Right lobe of liver (tissue), 6 donors: ENCODE data around the gene ZNF35. TPM values are rescaled to one million over a fixed set of nuclear protein-coding genes. Genes with fewer than 3 reads are reported as not detected.

Experiments
- ATAC-seq, 4 donors: fragments of 200-7000 bp; cut with Tn5 transposase; one replicate each; pipeline ENCODE4 v1.9.1; 2020; ENCODE audit warnings: mild to moderate bottlenecking in 4 of 4, moderate library complexity in 4 of 4
- DNase-seq, 3 donors: peaks; one replicate each; pipeline ENCODE4 v3.0.0-alpha.2; 2020
- H3K27ac ChIP-seq, 3 donors: fragments of 200-600 bp; one replicate each; pipeline ENCODE4 v1.8.0; 2022
- H3K27me3 ChIP-seq, 2 donors: fragments of 200-600 bp; one replicate each; pipeline ENCODE4 v1.8.0; 2022
- H3K36me3 ChIP-seq, 4 donors: fragments of 200-600 bp; sonication (generic) in 1 of 4; one replicate each; pipeline versions ENCODE4 v1.5.1 to v1.8.0; 2017 to 2022; ENCODE audit warnings: control low read depth in 1 of 4
- H3K4me1 ChIP-seq, 4 donors: fragments of 200-600 bp; sonication (generic) in 1 of 4; one replicate each; pipeline versions ENCODE4 v1.5.1 to v1.8.0; 2017 to 2022; ENCODE audit warnings: control low read depth in 1 of 4
- H3K4me3 ChIP-seq, 3 donors: fragments of 200-600 bp; one replicate each; pipeline ENCODE4 v1.8.0; 2022
- H3K9me3 ChIP-seq, 4 donors: fragments of 200-600 bp; sonication (generic) in 1 of 4; one replicate each; pipeline versions ENCODE4 v1.5.1 to v1.8.0; 2017 to 2022; ENCODE audit warnings: control low read depth in 1 of 4
- CTCF ChIP-seq, 4 donors: fragments of 200-600 bp in 3 of 4; fragments of 450-650 bp in 1 of 4; IDR thresholded peaks; one replicate each; pipeline versions ENCODE4 v1.5.1 to v1.8.0; 2016 to 2022; ENCODE audit warnings: antibody characterized with exemption in 4 of 4, mild to moderate bottlenecking in 2 of 4
- POLR2A ChIP-seq: fragments of 450-650 bp; IDR thresholded peaks from one replicate; pipeline ENCODE4 v1.6.1; 2017; ENCODE audit warnings: antibody characterized with exemption, mild to moderate bottlenecking
- WGBS: methylation state at CpG from one replicate; pipeline ENCODE4 v1.1.6; 2018; ENCODE audit warnings: low coverage, low lambda C conversion rate; ENCODE audit not compliant: insufficient coverage; ENCODE audit errors: missing lambda C conversion rate; 5-methylcytosine and 5-hydroxymethylcytosine counted together
- intact Hi-C, 2 donors: fragments of 100-400 bp; cut with DNase I; formaldehyde crosslinking; loops; one replicate each; pipeline versions ENCODE4 v1.11.2 to v1.14.1; 2022
- long read RNA-seq: library from polyadenylated mRNA; unstranded; transcript quantifications from one replicate; pipeline ENCODE4 v2.0.0, GENCODE V29; 2019
- total RNA-seq, 6 experiments: library from RNA; depleted of rRNA in 2 of 6; stranded (reverse); fragments of >200 nt in 2 of 6; fragmentation: NEBNext Ultra II Directional in 3 of 6; extraction: Animal tissue kit (Norgen Biotek cat#: 25700) in 3 of 6; gene quantifications; one replicate each; pipeline versions ENCODE4 v1.1.0 to v1.2.4, GENCODE V29; 2016 to 2023
- donor health status: DM: no; HTN: yes; CAD: no.
- donor health status: DM: no; HTN: no; CAD: no.
- donor health status: DM: no; HTN: no; CAD: no.
- donor health status: DM: no; HTN: yes; CAD: no.
- donor health status: DM: no; HTN: yes; CAD: no.

ZNF35 gene
- total RNA-seq, result 1 to 10 TPM; 1.6 to 3.0 (median 2.1) TPM
- long read RNA-seq, partial matches to known transcripts, result 0 of 1 reads
- long read RNA-seq, other reads (novel, unspliced or antisense), result 0 of 1 reads

GRCh38 chr3:44648564-44649229 lies at the start of gene ZNF35:
TSS of gene ZNF35 (plus strand) at chr3:44648732. CDS start at chr3:44651068, 2,336 bp downstream.
- ATAC-seq (peak; percentile 96 to 99 (median 97)), DNase-seq (peak; percentile 72 to 82 (median 79))
- no peaks in the 10 kb centered on the region for H3K27me3 ChIP-seq
- intact Hi-C loops, result no loop called here
- peaks cover 0 to 3% (median under 1%) of the 10 kb centered on the region in 4 donors for H3K9me3 ChIP-seq
- peak within 1 kb of the TSS in 1 of 3 donors; percentile 4 for H3K27ac ChIP-seq
- peaks cover 0 to 27% (median 4%) of the 10 kb centered on the region in 4 donors for H3K36me3 ChIP-seq
- H3K4me3 ChIP-seq, result peak within 1 kb of the TSS; percentile 73 to 76 (median 74)
- 2% methylated on average over 16 of the region's 37 CpGs for WGBS
- peaks cover 0 to 5% (median 0%) of the 10 kb centered on the region in 4 donors for H3K4me1 ChIP-seq
- TF ChIP-seq POLR2A, result no peak
- no peak for TF ChIP-seq CTCF (IDR thresholded peaks at IDR 0.05)

- H3K9me3 ChIP-seq, result no peaks in the 10 kb centered on the region
- TF ChIP-seq CTCF (IDR thresholded peaks at IDR 0.05) (no peak), POLR2A (no peak)
- H3K27ac ChIP-seq, result no peak overlapping the region
- 91% methylated on average over 2 of the region's 2 CpGs for WGBS
- ATAC-seq (no peak), DNase-seq (no peak)
- intact Hi-C loops, result no loop called here
- H3K36me3 ChIP-seq, result no peaks in the 10 kb centered on the region
- H3K27me3 ChIP-seq, result no peaks in the 10 kb centered on the region
- H3K4me1 ChIP-seq, result no peaks in the 10 kb centered on the region
- H3K4me3 ChIP-seq, result no peak overlapping the region
Measured at GRCh38 chr3:44601749-44602148, 46.8 kb upstream of the ZNF35 start.

GRCh38 chr3:44612678-44613077 lies 35.9 kb upstream of the ZNF35 start:
- ATAC-seq, result no peak
- no peak overlapping the region for H3K27ac ChIP-seq
- TF ChIP-seq POLR2A (no peak), CTCF (IDR thresholded peaks at IDR 0.05) (no peak)
- no peaks in the 10 kb centered on the region for H3K36me3 ChIP-seq
- DNase-seq, result no peak
- H3K4me1 ChIP-seq, result no peaks in the 10 kb centered on the region
- H3K27me3 ChIP-seq, result no peaks in the 10 kb centered on the region
- no peaks in the 10 kb centered on the region for H3K9me3 ChIP-seq
- H3K4me3 ChIP-seq, result no peak overlapping the region
- intact Hi-C loops, result no loop called here

- TF ChIP-seq POLR2A (peak; percentile 47), CTCF (IDR thresholded peaks at IDR 0.05) (peak in 3 of 4 donors; percentile 19 to 31 (median 20))
- H3K4me3 ChIP-seq, result peak within 1 kb of the TSS; percentile 93 to 95 (median 94)
- H3K9me3 ChIP-seq, result no peaks in the 10 kb centered on the region
- DNase-seq, result peak; percentile 82 to 90 (median 87)
- intact Hi-C loops, result no loop called here
- WGBS, result 4% methylated on average over 3 of the region's 47 CpGs
- peaks cover 0 to 5% (median 0%) of the 10 kb centered on the region in 4 donors for H3K36me3 ChIP-seq
- H3K4me1 ChIP-seq, result peaks cover 0 to 8% (median 4%) of the 10 kb centered on the region in 4 donors
- no peaks in the 10 kb centered on the region for H3K27me3 ChIP-seq
- H3K27ac ChIP-seq, result peak within 1 kb of the TSS; percentile 60 to 89 (median 79)
- ATAC-seq, result peak; percentile 98 to 100 (median 98)
Measured at GRCh38 chr3:44624749-44625480, 23.6 kb upstream of the ZNF35 start, which contains the start of gene ZNF197. TSS of gene ZNF197 (plus strand) at chr3:44625036. CDS start at chr3:44629155, 4,119 bp downstream.
